GM23338 (cell line): ENCODE data around the gene VDR. TPM values are rescaled to one million over a fixed set of nuclear protein-coding genes. Genes with fewer than 3 reads are reported as not detected.

ENCODE experiments used
- ATAC-seq: fragments of 200-7000 bp; cut with Tn5 transposase; 3 replicates; pipeline ENCODE4 v1.9.1; 2020
- DNase-seq: peaks from one replicate; pipeline ENCODE4 v3.0.0-alpha.2; 2015; ENCODE audit warnings: low spot score
- H2AFZ ChIP-seq: fragments of 200-600 bp; sonication (generic); 2 replicates; pipeline ENCODE4 v1.8.0; 2016; ENCODE audit warnings: antibody characterized with exemption, mild to moderate bottlenecking, moderate library complexity
- H3F3A ChIP-seq: fragments of 200-600 bp; sonication (generic); replicated peaks from 2 replicates; pipeline ENCODE4 v1.8.0; 2017; ENCODE audit warnings: antibody characterized with exemption, mixed run types, low read depth
- H3K27ac ChIP-seq: fragments of 200-600 bp; sonication (generic); 2 replicates; pipeline ENCODE4 v1.6.1; 2016; ENCODE audit warnings: low read depth
- H3K27me3 ChIP-seq: fragments of 200-600 bp; sonication (generic); 2 replicates; pipeline ENCODE4 v1.8.0; 2016; ENCODE audit warnings: mild to moderate bottlenecking, mixed run types, moderate library complexity; ENCODE audit not compliant: insufficient read depth
- H3K36me3 ChIP-seq: fragments of 200-600 bp; sonication (generic); 2 replicates; pipeline ENCODE4 v1.8.0; 2016; ENCODE audit warnings: mild to moderate bottlenecking; ENCODE audit not compliant: insufficient read depth
- H3K4me1 ChIP-seq: fragments of 200-600 bp; sonication (generic); 2 replicates; pipeline ENCODE4 v1.8.0; 2016; ENCODE audit warnings: mild to moderate bottlenecking, moderate library complexity; ENCODE audit not compliant: insufficient read depth
- H3K4me2 ChIP-seq: fragments of 200-600 bp; sonication (generic); 2 replicates; pipeline ENCODE4 v1.7.1; 2017; ENCODE audit warnings: mixed run types
- H3K4me3 ChIP-seq: fragments of 200-600 bp; sonication (generic); 2 replicates; pipeline ENCODE4 v1.6.1; 2016; ENCODE audit warnings: mixed run types
- H3K79me2 ChIP-seq: fragments of 200-600 bp; sonication (generic); replicated peaks from 2 replicates; pipeline ENCODE4 v1.8.0; 2017; ENCODE audit warnings: mild to moderate bottlenecking; ENCODE audit not compliant: insufficient read depth
- H3K9me2 ChIP-seq: fragments of 200-600 bp; sonication (generic); 2 replicates; pipeline ENCODE4 v1.8.0; 2017; ENCODE audit not compliant: insufficient read depth
- H4K20me1 ChIP-seq: fragments of 200-600 bp; sonication (generic); replicated peaks from 2 replicates; pipeline ENCODE4 v1.8.0; 2017; ENCODE audit warnings: mild to moderate bottlenecking; ENCODE audit not compliant: insufficient read depth
- H3K27ac Mint-ChIP-seq: 2 replicates; pipeline ENCODE4 v1.8.0; 2020; ENCODE audit warnings: inconsistent platforms, mild to moderate bottlenecking, moderate library complexity, mixed read lengths
- H3K27me3 Mint-ChIP-seq: 3 replicates; pipeline ENCODE4 v1.8.0; 2022; ENCODE audit warnings: low read depth, mild to moderate bottlenecking, moderate library complexity, mixed read lengths, inconsistent platforms; ENCODE audit not compliant: insufficient read depth, poor library complexity
- H3K36me3 Mint-ChIP-seq: 3 replicates; pipeline ENCODE4 v1.8.0; 2021; ENCODE audit warnings: low read depth, mild to moderate bottlenecking, inconsistent platforms, moderate library complexity, mixed read lengths
- H3K4me1 Mint-ChIP-seq: 3 replicates; pipeline ENCODE4 v1.8.0; 2020; ENCODE audit warnings: mild to moderate bottlenecking, inconsistent platforms, mixed read lengths
- H3K4me3 Mint-ChIP-seq: 3 replicates; pipeline ENCODE4 v1.8.0; 2021; ENCODE audit warnings: moderate library complexity, mild to moderate bottlenecking, inconsistent platforms, mixed read lengths
- H3K9me3 Mint-ChIP-seq: 3 replicates; pipeline ENCODE4 v1.8.0; 2020; ENCODE audit warnings: moderate library complexity, mild to moderate bottlenecking, inconsistent platforms, mixed read lengths
- CREB1 ChIP-seq: fragments of 250-450 bp; sonication (Bioruptor Pico); IDR thresholded peaks from 2 replicates; pipeline ENCODE4 v1.5.0; 2020; ENCODE audit warnings: low read depth, mild to moderate bottlenecking, moderate library complexity
- EZH2 ChIP-seq: fragments of 200-600 bp; sonication (generic); IDR thresholded peaks from one replicate; pipeline ENCODE4 v1.8.0; 2017; ENCODE audit warnings: antibody characterized with exemption, mild to moderate bottlenecking, low read depth; ENCODE audit not compliant: unreplicated experiment
- POLR2AphosphoS5 ChIP-seq: IDR thresholded peaks from 2 replicates; pipeline ENCODE4 v1.6.1; 2016; ENCODE audit warnings: antibody characterized with exemption, low read depth
- ZNF114 ChIP-seq: fragments of 250-450 bp; sonication (Bioruptor Pico); IDR thresholded peaks from 2 replicates; pipeline ENCODE4 v1.5.0; 2020; ENCODE audit warnings: mild to moderate bottlenecking, moderate library complexity
- ZNF331 ChIP-seq: fragments of 250-450 bp; sonication (Bioruptor Pico); IDR thresholded peaks from 2 replicates; pipeline ENCODE4 v1.5.0; 2020; ENCODE audit warnings: low read depth, mild to moderate bottlenecking, moderate library complexity
- polyA plus RNA-seq: library from polyadenylated mRNA; unstranded; fragments of >200 nt; fragmentation: Nextera tagmentation; extraction: Ambion mirVana; gene quantifications from 2 replicates; pipeline ENCODE4 v1.2.1, GENCODE V29; 2016
- total RNA-seq: library from RNA; depleted of rRNA; stranded (reverse); fragments of >200 nt; shearing (Covaris generic); gene quantifications from 2 replicates; pipeline ENCODE4 v1.2.3, GENCODE V29; 2014
- TF ChIP-seq, protein P1 (sequence below): IDR thresholded peaks from 2 replicates; pipeline ENCODE4 v1.6.1; 2016; ENCODE audit warnings: antibody characterized with exemption
- TF ChIP-seq, protein P2 (sequence below): IDR thresholded peaks from one replicate; pipeline ENCODE4 v1.6.1; 2018; ENCODE audit warnings: antibody characterized with exemption; ENCODE audit not compliant: unreplicated experiment
- TF ChIP-seq, protein P3 (sequence below): fragments of 250-450 bp; sonication (Bioruptor Pico); IDR thresholded peaks from 2 replicates; pipeline ENCODE4 v1.5.0; 2020; ENCODE audit warnings: mild to moderate bottlenecking, moderate library complexity

The VDR gene
- total and polyA plus RNA-seq, 2 experiments from 2014 or later, result 0.37 to 1.4 TPM

DNA sequence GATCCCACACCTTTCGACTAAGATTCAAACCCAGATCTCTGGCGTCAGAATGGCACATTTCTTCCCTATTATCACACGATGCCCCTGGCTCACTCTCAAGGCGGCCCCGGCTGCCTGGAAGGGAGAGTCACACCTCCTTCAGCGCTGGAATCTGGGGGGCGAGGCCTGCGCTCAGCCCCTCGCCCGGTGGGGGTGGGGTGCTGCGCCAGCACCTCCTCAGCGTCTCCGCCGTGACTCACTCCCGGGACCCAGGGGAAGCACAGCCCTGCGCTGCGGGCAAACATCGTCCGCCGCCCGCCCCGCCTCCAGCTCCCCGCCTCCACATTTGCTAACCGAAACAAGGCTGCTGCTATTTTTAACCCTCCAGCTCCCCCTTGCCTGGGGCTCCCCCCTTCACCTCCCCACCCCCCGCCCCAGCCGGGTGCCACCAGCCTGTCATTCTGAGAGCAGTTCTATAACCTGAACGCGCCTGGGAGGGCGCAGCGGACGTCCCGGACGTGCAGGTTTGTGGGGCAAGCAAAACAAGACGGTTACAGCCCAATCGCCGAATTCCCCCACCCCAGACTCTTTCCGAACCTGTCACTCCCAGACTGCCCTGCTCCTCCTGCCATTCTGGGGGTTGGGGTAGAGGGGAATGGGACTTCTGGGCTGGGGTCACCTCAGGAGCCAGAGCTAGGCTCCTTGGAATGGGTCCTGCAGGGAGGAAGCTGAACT is 91.8 kb downstream of the VDR start:
- peaks cover 88% of the 10 kb centered on the region for H3K79me2 ChIP-seq
- DNase-seq (peak; percentile 95), ATAC-seq (peak; percentile 78)
- H3K4me3 ChIP-seq, result peak overlapping the region; percentile 62
- no peaks in the 10 kb centered on the region; the same call in 1 of the 2 replicates for H3K36me3 ChIP-seq
- no peak overlapping the region for H2AFZ ChIP-seq
- H3K27ac ChIP-seq, result peak overlapping the region; percentile 98
- H3K4me1 Mint-ChIP-seq, result peaks cover 88% of the 10 kb centered on the region
- H3K4me3 Mint-ChIP-seq, result peak overlapping the region; percentile 70
- peak overlapping the region; percentile 94 for H3K27ac Mint-ChIP-seq
- H3K27me3 ChIP-seq, result no peaks in the 10 kb centered on the region
- no peaks in the 10 kb centered on the region for H3K9me3 Mint-ChIP-seq
- peaks cover 87% of the 10 kb centered on the region for H3K4me1 ChIP-seq
- TF ChIP-seq CREB1 (peak; percentile 69), ZNF114 (no peak), POLR2AphosphoS5 (peak; percentile 46; the same call in 1 of the 2 replicates)
- H4K20me1 ChIP-seq, result peaks cover 36% of the 10 kb centered on the region
- peaks cover 9% of the 10 kb centered on the region for H3K27me3 Mint-ChIP-seq
- H3K4me2 ChIP-seq, result peak overlapping the region; percentile 94
- H3K36me3 Mint-ChIP-seq, result peaks cover 8% of the 10 kb centered on the region
- H3K9me2 ChIP-seq, result no peaks in the 10 kb centered on the region
- H3F3A ChIP-seq, result peaks cover 25% of the 10 kb centered on the region

DNA sequence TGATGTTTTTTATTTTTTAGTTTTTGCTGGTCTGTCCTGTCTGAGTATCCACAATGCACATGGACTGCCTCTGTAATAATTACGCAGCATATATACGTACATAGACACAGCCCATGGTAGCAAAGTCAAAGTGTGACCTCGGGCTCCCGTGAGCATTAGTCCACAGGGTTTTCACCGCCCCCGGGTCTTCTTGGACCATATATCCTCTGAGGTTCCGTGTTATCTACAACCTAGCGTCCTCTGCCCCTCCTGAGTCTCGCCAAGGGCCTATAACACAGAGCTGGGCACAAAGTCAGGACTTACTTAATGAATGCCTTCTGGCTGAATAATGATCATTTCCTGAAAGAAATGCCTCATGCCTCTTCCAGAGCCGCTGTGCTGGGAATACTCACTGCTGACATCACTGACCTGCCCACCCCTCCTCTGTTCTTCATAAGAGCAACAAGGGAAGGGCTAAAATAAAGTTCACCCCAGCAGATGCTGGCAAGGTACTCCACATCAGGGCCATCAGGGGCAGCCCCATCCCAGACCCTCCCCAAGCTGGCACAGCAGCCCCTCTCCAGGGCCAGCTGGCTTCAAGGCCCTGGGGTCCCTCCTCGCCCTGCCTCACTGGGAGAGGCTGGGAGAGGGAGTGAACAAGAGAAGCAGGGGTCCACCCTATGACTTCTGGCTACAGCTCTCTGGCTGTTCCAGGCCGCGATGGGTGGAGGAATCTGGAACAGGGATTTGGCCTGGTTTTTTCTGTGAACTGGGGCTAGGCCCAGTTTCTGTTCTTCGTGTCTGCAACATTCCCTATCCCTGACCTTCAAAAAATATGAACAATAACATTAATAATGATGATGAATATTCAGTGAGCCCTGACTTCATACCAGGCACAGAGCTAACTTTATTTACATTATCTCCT is 93.0 kb downstream of the VDR start:
- Histone ChIP-seq H3K27me3 (no peaks in the 10 kb centered on the region), H2AFZ (no peak overlapping the region), H3K4me3 (peak overlapping the region; percentile 62), H3K4me2 (peak overlapping the region; percentile 94), H3K4me1 (peaks cover 84% of the 10 kb centered on the region), H3F3A (peaks cover 25% of the 10 kb centered on the region), H4K20me1 (peaks cover 42% of the 10 kb centered on the region), H3K79me2 (peaks cover 88% of the 10 kb centered on the region), H3K9me2 (no peaks in the 10 kb centered on the region), H3K36me3 (no peaks in the 10 kb centered on the region; the same call in 1 of the 2 replicates), H3K27ac (peak overlapping the region; percentile 98)
- Mint-ChIP-seq H3K36me3 (peaks cover 7% of the 10 kb centered on the region; the same call in 2 of the 3 replicates), H3K4me1 (peaks cover 88% of the 10 kb centered on the region), H3K4me3 (peak overlapping the region; percentile 70), H3K9me3 (no peaks in the 10 kb centered on the region), H3K27ac (peak overlapping the region; percentile 90), H3K27me3 (peaks cover 5% of the 10 kb centered on the region)
- DNase-seq (no peak), ATAC-seq (no peak)
- TF ChIP-seq POLR2AphosphoS5, result no peak
- TF ChIP-seq EZH2, result no peak
- TF ChIP-seq, protein P1, sequence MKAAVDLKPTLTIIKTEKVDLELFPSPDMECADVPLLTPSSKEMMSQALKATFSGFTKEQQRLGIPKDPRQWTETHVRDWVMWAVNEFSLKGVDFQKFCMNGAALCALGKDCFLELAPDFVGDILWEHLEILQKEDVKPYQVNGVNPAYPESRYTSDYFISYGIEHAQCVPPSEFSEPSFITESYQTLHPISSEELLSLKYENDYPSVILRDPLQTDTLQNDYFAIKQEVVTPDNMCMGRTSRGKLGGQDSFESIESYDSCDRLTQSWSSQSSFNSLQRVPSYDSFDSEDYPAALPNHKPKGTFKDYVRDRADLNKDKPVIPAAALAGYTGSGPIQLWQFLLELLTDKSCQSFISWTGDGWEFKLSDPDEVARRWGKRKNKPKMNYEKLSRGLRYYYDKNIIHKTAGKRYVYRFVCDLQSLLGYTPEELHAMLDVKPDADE, result no peak
- TF ChIP-seq, protein P2, sequence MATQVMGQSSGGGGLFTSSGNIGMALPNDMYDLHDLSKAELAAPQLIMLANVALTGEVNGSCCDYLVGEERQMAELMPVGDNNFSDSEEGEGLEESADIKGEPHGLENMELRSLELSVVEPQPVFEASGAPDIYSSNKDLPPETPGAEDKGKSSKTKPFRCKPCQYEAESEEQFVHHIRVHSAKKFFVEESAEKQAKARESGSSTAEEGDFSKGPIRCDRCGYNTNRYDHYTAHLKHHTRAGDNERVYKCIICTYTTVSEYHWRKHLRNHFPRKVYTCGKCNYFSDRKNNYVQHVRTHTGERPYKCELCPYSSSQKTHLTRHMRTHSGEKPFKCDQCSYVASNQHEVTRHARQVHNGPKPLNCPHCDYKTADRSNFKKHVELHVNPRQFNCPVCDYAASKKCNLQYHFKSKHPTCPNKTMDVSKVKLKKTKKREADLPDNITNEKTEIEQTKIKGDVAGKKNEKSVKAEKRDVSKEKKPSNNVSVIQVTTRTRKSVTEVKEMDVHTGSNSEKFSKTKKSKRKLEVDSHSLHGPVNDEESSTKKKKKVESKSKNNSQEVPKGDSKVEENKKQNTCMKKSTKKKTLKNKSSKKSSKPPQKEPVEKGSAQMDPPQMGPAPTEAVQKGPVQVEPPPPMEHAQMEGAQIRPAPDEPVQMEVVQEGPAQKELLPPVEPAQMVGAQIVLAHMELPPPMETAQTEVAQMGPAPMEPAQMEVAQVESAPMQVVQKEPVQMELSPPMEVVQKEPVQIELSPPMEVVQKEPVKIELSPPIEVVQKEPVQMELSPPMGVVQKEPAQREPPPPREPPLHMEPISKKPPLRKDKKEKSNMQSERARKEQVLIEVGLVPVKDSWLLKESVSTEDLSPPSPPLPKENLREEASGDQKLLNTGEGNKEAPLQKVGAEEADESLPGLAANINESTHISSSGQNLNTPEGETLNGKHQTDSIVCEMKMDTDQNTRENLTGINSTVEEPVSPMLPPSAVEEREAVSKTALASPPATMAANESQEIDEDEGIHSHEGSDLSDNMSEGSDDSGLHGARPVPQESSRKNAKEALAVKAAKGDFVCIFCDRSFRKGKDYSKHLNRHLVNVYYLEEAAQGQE, result no peak
- TF ChIP-seq CREB1, result no peak
- TF ChIP-seq, protein P3, sequence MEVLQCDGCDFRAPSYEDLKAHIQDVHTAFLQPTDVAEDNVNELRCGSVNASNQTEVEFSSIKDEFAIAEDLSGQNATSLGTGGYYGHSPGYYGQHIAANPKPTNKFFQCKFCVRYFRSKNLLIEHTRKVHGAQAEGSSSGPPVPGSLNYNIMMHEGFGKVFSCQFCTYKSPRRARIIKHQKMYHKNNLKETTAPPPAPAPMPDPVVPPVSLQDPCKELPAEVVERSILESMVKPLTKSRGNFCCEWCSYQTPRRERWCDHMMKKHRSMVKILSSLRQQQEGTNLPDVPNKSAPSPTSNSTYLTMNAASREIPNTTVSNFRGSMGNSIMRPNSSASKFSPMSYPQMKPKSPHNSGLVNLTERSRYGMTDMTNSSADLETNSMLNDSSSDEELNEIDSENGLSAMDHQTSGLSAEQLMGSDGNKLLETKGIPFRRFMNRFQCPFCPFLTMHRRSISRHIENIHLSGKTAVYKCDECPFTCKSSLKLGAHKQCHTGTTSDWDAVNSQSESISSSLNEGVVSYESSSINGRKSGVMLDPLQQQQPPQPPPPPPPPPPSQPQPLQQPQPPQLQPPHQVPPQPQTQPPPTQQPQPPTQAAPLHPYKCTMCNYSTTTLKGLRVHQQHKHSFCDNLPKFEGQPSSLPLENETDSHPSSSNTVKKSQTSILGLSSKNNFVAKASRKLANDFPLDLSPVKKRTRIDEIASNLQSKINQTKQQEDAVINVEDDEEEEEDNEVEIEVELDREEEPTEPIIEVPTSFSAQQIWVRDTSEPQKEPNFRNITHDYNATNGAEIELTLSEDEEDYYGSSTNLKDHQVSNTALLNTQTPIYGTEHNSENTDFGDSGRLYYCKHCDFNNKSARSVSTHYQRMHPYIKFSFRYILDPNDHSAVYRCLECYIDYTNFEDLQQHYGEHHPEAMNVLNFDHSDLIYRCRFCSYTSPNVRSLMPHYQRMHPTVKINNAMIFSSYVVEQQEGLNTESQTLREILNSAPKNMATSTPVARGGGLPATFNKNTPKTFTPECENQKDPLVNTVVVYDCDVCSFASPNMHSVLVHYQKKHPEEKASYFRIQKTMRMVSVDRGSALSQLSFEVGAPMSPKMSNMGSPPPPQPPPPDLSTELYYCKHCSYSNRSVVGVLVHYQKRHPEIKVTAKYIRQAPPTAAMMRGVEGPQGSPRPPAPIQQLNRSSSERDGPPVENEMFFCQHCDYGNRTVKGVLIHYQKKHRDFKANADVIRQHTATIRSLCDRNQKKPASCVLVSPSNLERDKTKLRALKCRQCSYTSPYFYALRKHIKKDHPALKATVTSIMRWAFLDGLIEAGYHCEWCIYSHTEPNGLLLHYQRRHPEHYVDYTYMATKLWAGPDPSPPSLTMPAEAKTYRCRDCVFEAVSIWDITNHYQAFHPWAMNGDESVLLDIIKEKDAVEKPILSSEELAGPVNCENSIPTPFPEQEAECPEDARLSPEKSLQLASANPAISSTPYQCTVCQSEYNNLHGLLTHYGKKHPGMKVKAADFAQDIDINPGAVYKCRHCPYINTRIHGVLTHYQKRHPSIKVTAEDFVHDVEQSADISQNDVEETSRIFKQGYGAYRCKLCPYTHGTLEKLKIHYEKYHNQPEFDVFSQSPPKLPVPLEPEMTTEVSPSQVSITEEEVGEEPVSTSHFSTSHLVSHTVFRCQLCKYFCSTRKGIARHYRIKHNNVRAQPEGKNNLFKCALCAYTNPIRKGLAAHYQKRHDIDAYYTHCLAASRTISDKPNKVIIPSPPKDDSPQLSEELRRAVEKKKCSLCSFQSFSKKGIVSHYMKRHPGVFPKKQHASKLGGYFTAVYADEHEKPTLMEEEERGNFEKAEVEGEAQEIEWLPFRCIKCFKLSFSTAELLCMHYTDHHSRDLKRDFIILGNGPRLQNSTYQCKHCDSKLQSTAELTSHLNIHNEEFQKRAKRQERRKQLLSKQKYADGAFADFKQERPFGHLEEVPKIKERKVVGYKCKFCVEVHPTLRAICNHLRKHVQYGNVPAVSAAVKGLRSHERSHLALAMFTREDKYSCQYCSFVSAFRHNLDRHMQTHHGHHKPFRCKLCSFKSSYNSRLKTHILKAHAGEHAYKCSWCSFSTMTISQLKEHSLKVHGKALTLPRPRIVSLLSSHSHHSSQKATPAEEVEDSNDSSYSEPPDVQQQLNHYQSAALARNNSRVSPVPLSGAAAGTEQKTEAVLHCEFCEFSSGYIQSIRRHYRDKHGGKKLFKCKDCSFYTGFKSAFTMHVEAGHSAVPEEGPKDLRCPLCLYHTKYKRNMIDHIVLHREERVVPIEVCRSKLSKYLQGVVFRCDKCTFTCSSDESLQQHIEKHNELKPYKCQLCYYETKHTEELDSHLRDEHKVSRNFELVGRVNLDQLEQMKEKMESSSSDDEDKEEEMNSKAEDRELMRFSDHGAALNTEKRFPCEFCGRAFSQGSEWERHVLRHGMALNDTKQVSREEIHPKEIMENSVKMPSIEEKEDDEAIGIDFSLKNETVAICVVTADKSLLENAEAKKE (CRISPR knock-in tag), result no peak
- no peak for TF ChIP-seq ZNF331 (CRISPR knock-in tag)
